KOPT-K1 (cell line): ENCODE results near the gene DMAC2.

ENCODE experiments used
- H3K27ac ChIP-seq: fragments of 200-600 bp; sonication (generic); 2 replicates; pipeline ENCODE4 v1.5.1; 2016; ENCODE audit warnings: antibody characterized with exemption, mild to moderate bottlenecking, low read depth, low read length; ENCODE audit not compliant: poor library complexity, severe bottlenecking
- H3K36me3 ChIP-seq: fragments of 200-600 bp; sonication (generic); 2 replicates; pipeline ENCODE4 v1.5.1; 2017; ENCODE audit warnings: antibody characterized with exemption, mild to moderate bottlenecking, low read length, moderate library complexity; ENCODE audit not compliant: insufficient read depth
- H3K9me3 ChIP-seq: fragments of 200-600 bp; sonication (generic); 2 replicates; pipeline ENCODE4 v1.5.1; 2017; ENCODE audit warnings: antibody characterized with exemption, low read length, mild to moderate bottlenecking; ENCODE audit not compliant: insufficient read depth, poor library complexity, severe bottlenecking

The DMAC2 gene

DNA sequence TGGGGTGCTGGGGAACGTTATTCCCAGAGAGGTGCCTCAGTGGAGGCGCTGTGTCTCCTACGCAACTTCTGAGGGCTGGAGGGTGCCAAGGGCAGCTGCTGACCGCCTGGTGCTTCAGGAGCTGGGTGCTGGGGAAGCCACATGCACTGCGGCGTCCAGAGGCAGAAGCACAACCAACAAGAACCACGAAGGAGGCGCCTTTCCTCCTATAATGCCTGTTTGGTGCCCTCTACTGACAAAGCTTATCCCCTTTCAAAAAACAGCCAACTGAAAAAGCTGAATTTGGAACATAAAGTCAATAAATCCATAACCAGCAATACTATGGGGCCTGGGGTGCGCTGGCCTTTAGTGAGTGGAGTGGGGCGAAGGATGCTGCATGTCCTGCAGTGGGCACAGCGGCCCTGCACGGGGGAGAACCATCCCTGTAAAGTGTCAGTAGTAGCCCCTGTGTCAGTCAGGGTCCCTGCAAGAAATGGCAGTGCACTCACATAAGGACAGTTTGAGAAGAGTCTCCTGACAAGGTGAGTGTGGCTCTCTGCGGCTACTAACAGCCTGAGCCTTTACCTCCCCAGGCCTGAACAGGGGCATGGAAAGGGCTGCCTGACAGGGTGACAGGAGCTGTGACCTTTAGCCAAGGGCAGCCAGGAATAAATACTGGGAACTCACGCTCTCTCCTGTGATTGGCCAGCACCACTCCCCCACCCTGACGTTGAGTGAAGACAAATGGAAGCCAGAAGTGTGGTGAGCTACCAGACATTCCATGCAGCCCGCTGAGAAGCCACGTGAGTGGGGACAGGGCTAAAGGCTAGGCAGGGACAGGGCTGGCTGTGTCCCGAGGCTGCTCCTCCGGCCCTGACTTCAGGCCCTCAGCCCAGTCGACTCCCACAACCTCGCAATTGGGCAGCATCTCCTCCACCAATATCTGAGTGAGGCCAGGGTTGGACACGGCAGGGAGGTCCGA is 8.0 kb downstream of the DMAC2 start:
- H3K27ac ChIP-seq: no peak overlapping the region
- no peaks in the 10 kb centered on the region for H3K9me3 ChIP-seq
- H3K36me3 ChIP-seq: peaks cover 37% of the 10 kb centered on the region

DNA sequence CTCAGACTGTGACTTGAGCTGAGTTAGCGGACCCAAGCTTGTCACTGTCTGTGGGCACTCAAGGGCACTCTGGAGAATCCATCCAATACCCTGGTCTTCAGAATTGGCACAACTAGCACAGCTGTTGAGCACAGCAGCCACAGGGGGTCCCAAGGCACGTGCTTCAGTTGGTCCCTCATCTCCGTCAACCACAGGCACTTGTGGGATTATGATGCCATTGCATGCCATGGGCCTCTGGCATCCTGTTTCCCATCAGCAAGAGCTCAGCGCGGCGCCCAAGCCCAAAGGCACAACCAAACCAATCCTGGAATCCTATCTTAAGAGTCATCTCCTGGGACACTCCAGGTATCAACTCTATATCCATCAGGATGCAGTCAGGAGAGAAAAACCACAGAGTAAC is 8.8 kb downstream of the DMAC2 start:
- Histone ChIP-seq H3K27ac (no peak overlapping the region), H3K9me3 (no peaks in the 10 kb centered on the region), H3K36me3 (peaks cover 37% of the 10 kb centered on the region)

DNA sequence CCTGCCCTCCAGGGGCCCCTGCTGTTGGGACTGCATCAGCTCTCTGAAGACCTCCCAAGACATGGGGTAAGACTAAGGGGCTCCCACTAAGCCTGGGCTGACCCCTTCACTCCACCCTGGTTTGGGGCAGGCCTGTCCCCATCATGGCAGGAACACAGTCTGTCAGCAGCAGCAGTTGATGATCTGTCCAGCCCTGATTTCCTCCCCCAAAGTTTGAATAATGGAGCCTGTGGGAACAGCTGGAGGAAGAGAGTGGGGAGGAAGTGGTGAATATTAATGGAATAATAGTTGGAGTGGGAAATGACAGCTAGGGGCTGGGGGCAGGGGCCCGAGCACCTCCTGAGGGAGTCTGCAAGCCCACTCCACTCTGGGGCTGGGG is 11.2 kb downstream of the DMAC2 start:
- peaks cover 47% of the 10 kb centered on the region for H3K36me3 ChIP-seq
- no peaks in the 10 kb centered on the region for H3K9me3 ChIP-seq
- H3K27ac ChIP-seq: peak overlapping the region; percentile 57

DNA sequence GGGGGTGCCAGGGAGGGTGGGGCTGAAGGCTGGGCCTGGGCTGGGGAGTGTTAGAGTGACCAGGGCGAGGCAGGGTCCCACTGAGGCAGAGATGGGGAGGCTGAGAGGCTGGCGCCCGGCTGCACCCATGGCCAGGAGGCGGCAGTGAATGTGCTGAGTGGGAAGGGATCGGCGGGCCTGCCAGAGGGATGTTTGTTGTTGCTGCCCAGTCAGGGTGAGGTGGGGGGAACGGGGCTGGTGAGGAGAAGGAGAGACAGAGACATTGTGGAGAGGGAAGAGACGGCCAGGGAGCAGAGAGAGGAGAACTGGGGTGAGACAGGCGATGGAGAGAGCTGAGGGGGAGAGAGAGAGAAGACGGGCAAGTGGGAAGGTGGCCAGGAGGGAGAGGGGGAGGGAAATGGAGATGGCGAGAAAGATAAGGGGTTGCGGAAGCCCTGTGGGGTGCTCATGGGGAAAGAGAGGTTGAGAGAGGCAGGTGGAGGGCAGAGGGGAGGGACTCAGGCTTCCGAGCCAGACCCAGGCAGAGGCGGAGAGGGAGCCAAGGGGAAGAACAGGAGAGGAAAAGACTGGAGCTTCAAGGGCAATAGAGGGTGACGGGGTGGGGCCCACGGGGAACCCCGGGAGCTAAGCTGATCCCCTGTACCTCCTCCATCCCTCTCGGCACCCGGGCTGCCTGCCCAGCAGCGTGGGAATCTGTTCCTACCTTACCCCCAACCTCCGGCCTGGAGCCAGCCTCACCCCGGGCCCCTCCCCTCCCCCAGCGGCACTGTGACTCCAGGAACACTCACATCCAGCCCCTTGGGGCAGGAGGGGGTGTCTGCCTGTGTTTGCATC is 11.8 kb downstream of the DMAC2 start:
- H3K9me3 ChIP-seq: no peaks in the 10 kb centered on the region
- H3K36me3 ChIP-seq: peaks cover 44% of the 10 kb centered on the region
- H3K27ac ChIP-seq: peak overlapping the region; percentile 57

- peaks cover 44% of the 10 kb centered on the region for H3K36me3 ChIP-seq
- peak within 1 kb of the TSS; percentile 57 for H3K27ac ChIP-seq
- H3K9me3 ChIP-seq: no peaks in the 10 kb centered on the region
These were observed 12.6 kb downstream of the DMAC2 start, which contains the start of gene B3GNT8 for GRCh38 chr19:41426952-41427646. Gene B3GNT8 (minus strand): TSS chr19:41427374. CDS start chr19:41426778, 596 bp downstream.

GRCh38 chr19:41426116-41426841 is 13.4 kb downstream of the DMAC2 start:
- H3K9me3 ChIP-seq: no peaks in the 10 kb centered on the region
- H3K27ac ChIP-seq: no peak overlapping the region
- H3K36me3 ChIP-seq: peaks cover 38% of the 10 kb centered on the region; the same call in 1 of the 2 replicates

DNA sequence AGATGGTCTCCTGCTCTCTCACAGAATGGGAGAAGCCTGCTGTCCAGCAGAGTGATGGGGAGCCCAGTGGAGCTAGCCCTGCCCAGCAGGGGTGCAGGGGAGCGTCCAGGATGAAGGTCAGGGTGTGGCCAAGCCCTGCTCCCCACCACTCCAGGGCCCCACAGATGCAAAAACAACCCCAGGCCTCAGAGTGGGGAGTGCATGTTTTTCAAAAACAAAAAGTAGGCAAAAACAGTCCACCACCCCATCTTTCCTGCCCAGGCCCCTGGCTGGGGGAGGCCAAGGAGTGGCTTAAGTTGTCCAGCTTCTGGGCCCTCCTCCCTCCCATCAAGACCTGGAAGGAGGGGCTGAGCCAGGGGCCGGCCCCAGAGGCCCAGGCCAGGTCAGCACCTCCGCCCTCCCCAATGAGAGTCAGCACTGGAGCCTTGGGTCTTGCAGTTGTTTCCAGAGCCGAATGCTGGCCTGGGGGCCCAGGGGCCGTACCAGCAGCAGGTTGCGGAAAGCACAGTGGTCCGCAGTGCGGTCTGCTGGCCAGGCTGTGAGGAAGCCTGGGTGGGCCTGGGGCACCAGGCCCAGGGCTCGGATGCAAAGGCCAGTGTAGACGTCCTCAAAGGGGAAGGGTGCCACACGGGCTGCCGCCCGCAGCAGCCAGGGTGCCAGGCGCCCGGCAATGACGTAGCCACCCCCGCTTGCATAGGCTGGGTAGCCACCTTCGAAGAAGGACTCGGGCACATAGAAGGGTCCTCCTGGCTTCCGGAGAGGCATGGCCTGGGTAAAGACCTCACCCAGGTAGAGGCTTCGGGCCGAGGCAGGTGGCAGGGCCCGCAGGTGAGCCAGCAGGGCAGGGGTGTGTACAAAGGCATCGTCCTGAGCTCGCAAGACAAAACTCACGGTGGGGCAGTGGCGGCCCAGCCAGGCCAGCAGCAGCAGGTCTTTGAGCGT is 14.3 kb downstream of the DMAC2 start:
- Histone ChIP-seq H3K27ac (no peak overlapping the region), H3K36me3 (peaks cover 35% of the 10 kb centered on the region)

DNA sequence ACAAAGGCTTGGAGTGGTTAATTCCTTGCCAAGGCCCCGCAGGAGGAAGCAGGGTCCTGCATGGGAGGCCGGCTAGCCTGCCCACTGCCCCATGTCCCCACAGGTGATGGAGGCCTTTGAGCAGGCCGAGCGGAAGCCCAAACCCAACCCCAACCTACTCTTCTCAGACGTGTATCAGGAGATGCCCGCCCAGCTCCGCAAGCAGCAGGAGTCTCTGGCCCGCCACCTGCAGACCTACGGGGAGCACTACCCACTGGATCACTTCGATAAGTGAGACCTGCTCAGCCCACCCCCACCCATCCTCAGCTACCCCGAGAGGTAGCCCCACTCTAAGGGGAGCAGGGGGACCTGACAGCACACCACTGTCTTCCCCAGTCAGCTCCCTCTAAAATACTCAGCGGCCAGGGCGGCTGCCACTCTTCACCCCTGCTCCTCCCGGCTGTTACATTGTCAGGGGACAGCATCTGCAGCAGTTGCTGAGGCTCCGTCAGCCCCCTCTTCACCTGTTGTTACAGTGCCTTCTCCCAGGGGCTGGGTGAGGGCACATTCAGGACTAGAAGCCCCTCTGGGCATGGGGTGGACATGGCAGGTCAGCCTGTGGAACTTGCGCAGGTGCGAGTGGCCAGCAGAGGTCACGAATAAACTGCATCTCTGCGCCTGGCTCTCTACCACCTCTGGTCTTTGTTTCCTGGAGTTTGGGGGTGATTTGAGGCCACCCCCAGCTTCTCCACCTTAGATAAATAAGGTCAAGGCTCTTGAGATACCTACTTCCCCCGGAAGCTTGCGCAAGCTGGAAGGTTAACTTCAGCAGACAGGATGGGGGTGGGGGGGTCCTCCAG is 15.2 kb downstream of the DMAC2 start:
- H3K36me3 ChIP-seq: peaks cover 42% of the 10 kb centered on the region
- no peaks in the 10 kb centered on the region for H3K9me3 ChIP-seq
- no peak overlapping the region for H3K27ac ChIP-seq

More for the DNA sequence above, 14.3 kb downstream of the DMAC2 start:
- no peaks in the 10 kb centered on the region for H3K9me3 ChIP-seq

DNA sequence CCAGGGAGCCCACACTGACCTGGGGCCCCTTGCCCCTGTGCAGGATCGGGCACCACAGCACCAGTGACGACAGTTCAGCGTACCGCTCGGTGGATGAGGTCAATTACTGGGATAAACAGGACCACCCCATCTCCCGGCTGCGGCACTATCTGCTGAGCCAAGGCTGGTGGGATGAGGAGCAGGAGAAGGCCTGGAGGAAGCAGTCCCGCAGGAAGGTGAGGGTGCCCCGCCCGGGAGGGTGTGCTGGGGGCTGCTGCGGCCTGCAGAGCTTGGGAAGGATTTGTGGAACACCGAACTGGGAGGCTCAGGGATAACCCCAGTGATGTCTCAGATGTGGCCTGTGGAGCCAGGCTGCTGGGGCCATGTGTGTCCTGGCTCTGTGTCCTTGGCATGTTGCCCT is 16.8 kb downstream of the DMAC2 start:
- peaks cover 45% of the 10 kb centered on the region for H3K36me3 ChIP-seq
- H3K9me3 ChIP-seq: no peaks in the 10 kb centered on the region
- no peak overlapping the region for H3K27ac ChIP-seq

DNA sequence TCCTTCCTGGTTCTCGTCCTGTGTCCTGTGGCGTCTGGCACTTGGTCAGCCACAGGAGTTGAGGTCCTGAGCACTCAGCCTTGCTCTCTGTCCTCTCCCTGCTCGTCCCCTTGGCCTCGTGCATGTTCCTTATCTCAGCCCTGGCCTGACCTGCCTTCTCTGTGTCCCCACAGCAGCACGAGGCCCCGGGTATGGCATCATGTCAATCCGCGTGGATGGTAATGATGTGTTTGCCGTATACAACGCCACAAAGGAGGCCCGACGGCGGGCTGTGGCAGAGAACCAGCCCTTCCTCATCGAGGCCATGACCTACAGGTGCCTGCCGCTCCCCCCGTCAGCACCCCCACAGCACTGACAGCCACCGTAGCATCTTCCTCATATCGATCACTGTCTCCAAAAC is 17.3 kb downstream of the DMAC2 start:
- no peaks in the 10 kb centered on the region for H3K9me3 ChIP-seq
- H3K36me3 ChIP-seq: peaks cover 45% of the 10 kb centered on the region
- H3K27ac ChIP-seq: no peak overlapping the region

- no peak overlapping the region for H3K27ac ChIP-seq
- no peaks in the 10 kb centered on the region for H3K9me3 ChIP-seq
- H3K36me3 ChIP-seq: peaks cover 45% of the 10 kb centered on the region
These were observed 17.7 kb downstream of the DMAC2 start for GRCh38 chr19:41421973-41422372.

- H3K36me3 ChIP-seq: peaks cover 47% of the 10 kb centered on the region
- H3K9me3 ChIP-seq: no peaks in the 10 kb centered on the region
- H3K27ac ChIP-seq: no peak overlapping the region
These were observed 18.4 kb downstream of the DMAC2 start for GRCh38 chr19:41421314-41421713.
